ENCODE measurements around the gene APOC3. TPM values are rescaled to one million over a fixed set of nuclear protein-coding genes. Genes with fewer than 3 reads are reported as not detected.
"Not testable (repeated sequence)": the region's sequence is repeated elsewhere in the genome, so short reads cannot be mapped to it uniquely, and the experiment has no call there.

APOC3 gene
- total RNA-seq, 2 experiments from 2014 or later, result not detected

DNA sequence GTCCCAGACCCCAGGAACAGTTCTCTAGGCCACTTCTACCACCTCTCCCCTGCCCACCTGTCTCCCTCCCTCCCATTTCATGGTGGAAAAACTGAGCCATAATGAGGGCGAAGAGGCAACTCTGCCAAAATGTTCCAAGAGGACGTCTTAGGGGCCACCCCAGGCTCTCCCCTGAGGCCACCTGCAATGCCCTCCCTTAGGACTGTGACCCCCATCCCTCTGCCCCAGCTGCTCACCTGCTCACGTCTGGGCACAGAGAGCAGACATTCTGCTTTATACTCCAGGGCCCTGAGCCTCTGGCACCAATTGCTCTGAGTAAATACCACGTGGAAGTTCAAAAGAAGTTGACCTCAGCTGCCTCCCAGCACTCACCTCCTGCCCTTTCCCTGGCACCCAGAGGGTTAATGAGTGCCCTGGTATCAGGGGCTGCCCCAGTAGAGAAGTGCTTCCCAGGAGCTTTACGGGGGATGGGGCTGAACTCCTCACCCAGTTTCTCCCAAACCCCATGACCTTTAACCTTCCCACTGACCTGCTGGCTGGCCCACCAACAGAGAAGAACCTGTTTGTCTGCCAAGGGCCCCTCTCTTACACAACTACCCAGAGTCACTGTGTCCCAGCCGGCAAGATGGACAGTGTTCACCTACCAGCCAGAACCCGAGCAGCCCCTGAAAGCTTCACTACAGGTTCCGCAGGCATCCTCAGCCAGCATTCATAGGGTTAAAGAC, 37.4 kb upstream of the APOC3 start:
- H3K27ac Mint-ChIP-seq, result no peak overlapping the region
- H3K36me3 Mint-ChIP-seq (ENCODE audit: low read depth), result no peaks in the 10 kb centered on the region
- no peak overlapping the region for H3K4me3 Mint-ChIP-seq
- CTCF ChIA-PET, result interaction anchor here (0.9 to 4.4 kb wide), 6 partner anchors 9 to 352 kb away, joined by 3 to 33 read pairs (median 8); partner anchors contain the start of gene PAFAH1B2
- POLR2A ChIA-PET, result no interaction called here
- H3K4me1 Mint-ChIP-seq, result peaks cover 18% of the 10 kb centered on the region
- no peaks in the 10 kb centered on the region for H3K9me3 Mint-ChIP-seq
- DNase-seq, result no peak
- no peaks in the 10 kb centered on the region for H3K27me3 Mint-ChIP-seq

DNA sequence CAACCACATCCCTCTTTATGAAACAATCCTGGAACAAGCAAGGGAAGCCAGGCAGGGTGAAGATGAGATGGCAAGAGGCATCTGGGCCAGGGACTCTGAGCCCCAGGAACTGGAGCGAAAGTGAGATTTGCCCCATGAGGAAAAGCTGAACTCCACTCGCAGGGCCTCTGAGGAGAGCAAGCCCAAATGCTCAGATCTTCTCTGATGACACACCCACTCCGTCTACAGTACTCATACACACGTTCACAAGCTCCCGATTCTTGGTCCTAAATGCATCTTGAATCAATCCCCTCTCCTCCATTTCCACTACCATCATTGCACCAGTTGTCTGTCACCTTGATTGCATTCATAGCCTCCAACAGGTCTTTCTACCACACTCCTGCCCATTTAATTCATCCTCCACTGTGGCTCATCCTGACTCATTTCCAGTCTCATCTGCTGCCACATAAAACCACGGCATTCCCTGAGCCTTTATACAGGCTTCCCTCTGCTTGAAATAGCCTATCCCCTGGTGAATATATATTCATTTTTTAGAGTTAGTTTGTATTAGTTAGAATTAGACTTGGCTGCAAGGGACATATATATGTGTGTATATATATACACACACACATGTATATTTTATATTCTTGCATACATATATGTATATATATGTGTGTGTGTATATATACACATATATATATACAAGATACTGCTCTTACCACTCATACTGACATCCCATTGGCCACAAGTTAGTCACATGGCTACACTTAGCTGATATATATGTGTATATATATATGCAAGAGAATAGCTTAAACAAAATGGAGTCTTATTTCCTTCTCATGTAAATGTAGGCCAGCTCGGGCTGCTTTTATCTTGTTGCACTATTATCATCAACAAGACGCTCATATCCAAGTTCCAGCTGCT, 36.6 kb upstream of the APOC3 start:
- CTCF ChIA-PET, result interaction anchor here (0.5 to 4.4 kb wide), 4 partner anchors 42 to 432 kb away, joined by 3 to 33 read pairs (median 4); no protein-coding TSS in a partner anchor
- no peak overlapping the region for H3K27ac Mint-ChIP-seq
- no peaks in the 10 kb centered on the region for H3K36me3 Mint-ChIP-seq (ENCODE audit: low read depth)
- no peaks in the 10 kb centered on the region for H3K9me3 Mint-ChIP-seq
- peaks cover 16% of the 10 kb centered on the region for H3K4me1 Mint-ChIP-seq
- H3K4me3 Mint-ChIP-seq, result no peak overlapping the region
- no peaks in the 10 kb centered on the region for H3K27me3 Mint-ChIP-seq
- no peak for DNase-seq
- POLR2A ChIA-PET, result no interaction called here

DNA sequence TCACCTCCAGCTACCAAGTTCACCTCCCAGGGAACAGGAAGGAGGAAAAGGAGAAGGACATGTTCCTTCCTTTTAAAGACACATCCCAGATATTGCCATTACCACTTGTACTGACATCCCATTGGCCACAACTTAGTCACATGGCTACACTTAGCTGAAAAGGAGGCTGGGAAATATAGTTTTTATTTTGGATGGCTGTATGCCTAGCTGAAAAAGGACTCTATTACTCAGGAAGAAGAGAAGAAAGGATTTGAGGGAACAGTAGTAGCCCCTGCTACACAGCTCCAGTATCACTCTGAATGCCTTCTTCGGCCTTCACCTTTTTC, 36.0 kb upstream of the APOC3 start:
- H3K9me3 Mint-ChIP-seq, result no peaks in the 10 kb centered on the region
- H3K27ac Mint-ChIP-seq, result no peak overlapping the region
- ChIA-PET POLR2A (no interaction called here), CTCF (interaction anchor here (0.8 to 4.4 kb wide), 2 partner anchors 42 to 431 kb away, joined by 4 to 33 read pairs; no protein-coding TSS in a partner anchor)
- no peak overlapping the region for H3K4me3 Mint-ChIP-seq
- no peak for DNase-seq
- peaks cover 3% of the 10 kb centered on the region for H3K27me3 Mint-ChIP-seq
- H3K36me3 Mint-ChIP-seq (ENCODE audit: low read depth), result no peaks in the 10 kb centered on the region
- peaks cover 10% of the 10 kb centered on the region for H3K4me1 Mint-ChIP-seq

DNA sequence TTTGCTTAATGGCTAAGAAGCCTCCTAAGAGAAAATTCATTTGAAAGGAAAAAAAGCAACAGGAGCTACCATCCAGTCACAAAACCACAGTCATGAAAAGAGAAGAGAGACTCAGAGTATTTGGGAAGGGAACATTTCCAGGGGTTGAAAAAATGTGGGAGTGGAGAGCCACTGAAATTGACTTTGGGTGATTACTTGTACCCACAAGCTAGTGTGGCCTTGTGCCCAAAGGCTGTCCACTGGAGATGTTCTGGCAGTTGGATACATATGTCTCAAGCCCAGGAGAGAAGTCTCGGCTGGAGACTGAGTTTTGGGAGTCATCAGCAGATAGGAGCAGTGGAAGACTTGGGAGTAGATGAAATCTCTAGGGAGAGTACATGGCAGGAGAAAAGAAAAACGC, 34.9 kb upstream of the APOC3 start:
- Mint-ChIP-seq H3K4me3 (no peak overlapping the region), H3K36me3 (ENCODE audit: low read depth) (no peaks in the 10 kb centered on the region), H3K27ac (no peak overlapping the region), H3K27me3 (peaks cover 7% of the 10 kb centered on the region), H3K9me3 (no peaks in the 10 kb centered on the region), H3K4me1 (peaks cover 9% of the 10 kb centered on the region)
- POLR2A ChIA-PET, result interaction anchor here (0.6 kb wide), 1 partner anchor 16 kb away, joined by 3 read pairs; no protein-coding TSS in a partner anchor
- DNase-seq, result no peak
- CTCF ChIA-PET, result no interaction called here

DNA sequence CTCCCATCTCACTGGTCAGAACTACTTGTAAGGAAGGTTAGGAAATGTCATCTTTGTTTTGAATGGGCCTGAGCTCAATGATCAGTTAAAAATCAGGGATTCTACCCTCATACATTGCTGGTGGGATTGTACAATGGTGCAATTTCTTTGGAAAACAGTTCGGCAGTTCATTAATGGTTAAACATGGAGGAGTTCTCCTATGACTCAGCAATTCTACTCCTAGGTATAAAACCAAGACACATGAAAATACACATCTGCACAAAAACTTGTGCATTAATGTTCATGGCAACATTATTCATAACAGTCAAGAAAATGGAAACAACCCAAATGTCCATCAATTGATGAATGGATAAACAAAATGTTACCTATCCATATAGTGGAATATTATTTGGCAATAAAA, 33.2 kb upstream of the APOC3 start:
- CTCF ChIA-PET, result no interaction called here
- Mint-ChIP-seq H3K4me1 (peaks cover 2% of the 10 kb centered on the region), H3K9me3 (no peaks in the 10 kb centered on the region), H3K4me3 (no peak overlapping the region), H3K36me3 (ENCODE audit: low read depth) (no peaks in the 10 kb centered on the region), H3K27ac (no peak overlapping the region), H3K27me3 (peaks cover 12% of the 10 kb centered on the region)
- no peak for DNase-seq
- POLR2A ChIA-PET, result no interaction called here

DNA sequence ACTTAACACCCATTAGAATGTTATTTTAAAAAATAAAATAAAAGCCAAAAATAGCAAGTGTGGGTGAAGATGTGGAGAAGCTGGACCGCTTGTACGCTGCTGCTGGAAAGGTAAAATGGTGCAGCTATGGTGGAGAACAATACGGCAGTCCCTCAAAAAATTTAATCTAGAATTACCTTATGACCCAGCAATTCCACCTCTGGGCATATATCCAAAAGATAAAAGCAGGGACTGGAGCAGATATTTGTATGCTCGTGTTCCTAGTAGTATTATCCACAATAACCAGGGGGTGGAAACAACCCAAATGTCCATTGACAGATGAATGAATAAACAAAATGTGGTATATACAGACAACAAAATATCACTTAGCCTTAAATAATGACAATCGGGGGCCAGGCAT, 31.9 kb upstream of the APOC3 start:
- H3K36me3 Mint-ChIP-seq (ENCODE audit: low read depth), result no peaks in the 10 kb centered on the region
- DNase-seq, result no peak
- no peak overlapping the region for H3K4me3 Mint-ChIP-seq
- H3K27me3 Mint-ChIP-seq, result peaks cover 12% of the 10 kb centered on the region
- ChIA-PET CTCF (no interaction called here), POLR2A (no interaction called here)
- no peaks in the 10 kb centered on the region for H3K9me3 Mint-ChIP-seq
- no peak overlapping the region for H3K27ac Mint-ChIP-seq
- peaks cover 2% of the 10 kb centered on the region for H3K4me1 Mint-ChIP-seq

DNA sequence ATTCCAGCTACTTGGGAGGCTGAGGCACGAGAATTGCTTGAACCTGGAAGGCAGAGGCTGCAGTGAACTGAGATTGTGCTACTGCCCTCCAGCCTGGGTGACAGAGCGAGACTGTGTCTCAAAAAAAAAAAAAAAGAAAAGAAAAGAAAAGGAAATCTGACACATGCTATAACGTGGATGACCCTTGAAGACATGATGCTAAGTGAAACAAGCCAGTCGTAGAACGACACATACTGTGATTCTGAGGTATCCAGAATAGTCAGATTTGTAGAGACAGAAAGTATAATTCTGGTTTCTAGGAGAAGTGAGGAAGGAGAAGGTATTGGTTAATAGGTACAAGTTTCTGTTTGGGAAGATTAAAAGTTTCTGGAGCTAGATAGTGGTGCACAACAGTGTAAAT, 31.3 kb upstream of the APOC3 start:
- no peak for DNase-seq
- Mint-ChIP-seq H3K4me3 (no peak overlapping the region), H3K27me3 (peaks cover 12% of the 10 kb centered on the region), H3K27ac (no peak overlapping the region), H3K36me3 (ENCODE audit: low read depth) (no peaks in the 10 kb centered on the region), H3K9me3 (no peaks in the 10 kb centered on the region), H3K4me1 (peaks cover 2% of the 10 kb centered on the region)
- CTCF ChIA-PET, result no interaction called here
- POLR2A ChIA-PET, result no interaction called here

DNA sequence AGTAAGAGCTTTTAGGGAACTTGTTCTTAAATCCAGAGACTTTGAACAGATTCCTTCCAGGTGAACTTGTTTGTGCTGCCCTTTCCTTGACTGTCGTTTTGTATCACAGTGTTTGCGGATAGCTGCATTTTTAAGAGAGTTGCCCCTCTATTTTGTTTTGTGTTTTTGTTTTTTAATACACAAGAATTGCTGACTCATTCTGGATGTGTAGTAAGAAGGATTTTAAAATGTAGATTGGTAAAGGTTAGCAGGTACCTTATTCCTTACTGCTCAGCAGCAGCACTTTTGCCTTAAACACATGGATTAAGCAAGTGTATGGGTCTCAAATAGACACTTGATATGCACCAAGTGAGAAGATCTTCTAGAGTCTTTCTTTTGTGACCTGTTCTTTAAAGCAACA, 29.1 kb upstream of the APOC3 start:
- H3K9me3 Mint-ChIP-seq, result no peaks in the 10 kb centered on the region
- no peak for DNase-seq
- no peaks in the 10 kb centered on the region for H3K36me3 Mint-ChIP-seq (ENCODE audit: low read depth)
- peaks cover 14% of the 10 kb centered on the region for H3K27me3 Mint-ChIP-seq
- H3K27ac Mint-ChIP-seq, result no peak overlapping the region
- H3K4me3 Mint-ChIP-seq, result no peak overlapping the region
- H3K4me1 Mint-ChIP-seq, result no peaks in the 10 kb centered on the region
- CTCF ChIA-PET, result interaction anchor here (2.1 kb wide), 1 partner anchor 10 kb away, joined by 8 read pairs; the partner anchor contains the start of gene APOA5
- POLR2A ChIA-PET, result no interaction called here

DNA sequence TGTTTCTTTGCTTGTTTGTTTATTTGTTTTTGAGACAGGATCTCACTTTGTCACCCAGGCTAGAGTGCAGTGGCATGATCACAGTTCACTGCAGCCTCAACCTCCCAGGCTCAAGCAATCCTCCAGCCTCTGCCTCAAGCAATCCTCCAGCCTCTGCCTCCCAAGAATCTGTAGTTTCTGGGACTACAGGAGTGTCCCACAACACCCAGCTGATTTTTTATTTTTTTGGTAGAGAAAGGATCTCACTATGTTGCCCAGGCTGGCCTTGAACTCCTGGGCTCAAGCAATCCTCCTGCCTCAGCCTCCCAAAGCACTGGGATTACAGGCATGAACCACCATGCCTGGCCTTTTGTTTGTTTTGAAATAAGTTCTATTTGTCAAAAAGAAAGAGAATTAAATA, 28.0 kb upstream of the APOC3 start:
- H3K4me3 Mint-ChIP-seq; H3K27ac Mint-ChIP-seq; POLR2A ChIA-PET; DNase-seq; H3K4me1 Mint-ChIP-seq; H3K36me3 Mint-ChIP-seq (ENCODE audit: low read depth); H3K9me3 Mint-ChIP-seq: not testable (repeated sequence)
- CTCF ChIA-PET, result interaction anchor here (1.8 kb wide), 1 partner anchor 10 kb away, joined by 7 read pairs; the partner anchor contains the start of gene APOA5
- H3K27me3 Mint-ChIP-seq, result peaks cover 14% of the 10 kb centered on the region

DNA sequence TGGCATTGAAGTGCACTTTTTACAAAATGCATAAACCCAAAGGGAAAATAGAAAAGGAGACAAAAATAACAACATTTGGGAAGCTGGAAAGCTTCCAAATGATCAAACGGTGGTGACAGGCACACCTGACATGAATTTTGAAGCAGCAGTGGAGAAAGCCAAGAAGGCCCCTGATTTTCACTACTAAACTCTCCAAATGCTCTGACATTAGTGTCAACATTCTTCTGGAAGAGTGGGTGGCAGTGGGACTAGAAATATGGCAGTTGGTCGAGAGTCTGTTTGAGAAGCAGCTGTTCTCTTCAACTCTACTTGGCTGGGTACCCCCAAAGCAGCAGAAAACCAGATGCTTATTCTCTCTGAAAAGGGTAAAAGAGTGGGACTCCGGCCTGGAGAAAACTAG, 25.7 kb upstream of the APOC3 start:
- ChIA-PET POLR2A (no interaction called here), CTCF (interaction anchor here (0.9 kb wide), 1 partner anchor 13 kb away, joined by 3 read pairs; no protein-coding TSS in a partner anchor)
- H3K9me3 Mint-ChIP-seq, result no peaks in the 10 kb centered on the region
- H3K27ac Mint-ChIP-seq, result no peak overlapping the region
- no peak for DNase-seq
- no peaks in the 10 kb centered on the region for H3K36me3 Mint-ChIP-seq (ENCODE audit: low read depth)
- H3K4me3 Mint-ChIP-seq, result no peak overlapping the region
- H3K4me1 Mint-ChIP-seq, result no peaks in the 10 kb centered on the region
- H3K27me3 Mint-ChIP-seq, result peaks cover 11% of the 10 kb centered on the region

DNA sequence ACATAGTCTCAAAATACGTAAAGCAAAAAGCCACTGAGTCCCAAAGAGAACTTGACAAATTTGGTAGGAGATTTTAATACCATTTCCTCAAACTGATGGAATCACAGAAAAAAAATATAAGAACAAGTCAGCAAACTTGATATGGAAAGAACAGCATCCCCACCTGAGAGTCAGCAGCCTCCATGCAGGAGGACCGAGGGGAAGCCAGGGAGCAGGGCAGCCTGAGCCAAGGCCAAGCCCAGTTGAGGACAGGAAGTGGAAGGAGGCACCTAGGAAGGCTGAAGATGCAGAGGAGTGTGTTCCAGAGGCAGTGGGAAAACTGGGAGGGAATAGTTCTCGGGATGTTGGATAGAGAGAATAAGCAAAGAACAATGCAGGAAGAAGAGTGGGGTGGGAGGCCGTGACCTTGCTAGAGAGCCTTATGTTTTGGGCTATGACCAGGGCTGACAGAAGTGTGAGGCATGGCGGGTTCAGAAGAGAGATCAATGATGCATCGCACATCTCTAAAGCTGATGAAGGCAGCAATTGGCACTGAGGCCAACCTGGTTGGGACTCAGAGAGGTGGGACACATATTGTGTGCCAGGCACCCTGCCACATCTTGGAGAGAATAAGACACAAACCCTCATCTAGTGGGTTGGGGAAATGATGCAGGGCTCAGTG, 22.0 kb upstream of the APOC3 start:
- H3K9me3 Mint-ChIP-seq, result no peaks in the 10 kb centered on the region
- POLR2A ChIA-PET, result no interaction called here
- H3K4me3 Mint-ChIP-seq, result no peak overlapping the region
- H3K27ac Mint-ChIP-seq, result peak overlapping the region; percentile 14
- CTCF ChIA-PET, result no interaction called here
- no peak for DNase-seq
- H3K36me3 Mint-ChIP-seq (ENCODE audit: low read depth), result no peaks in the 10 kb centered on the region
- H3K27me3 Mint-ChIP-seq, result peaks cover 3% of the 10 kb centered on the region
- H3K4me1 Mint-ChIP-seq, result no peaks in the 10 kb centered on the region

DNA sequence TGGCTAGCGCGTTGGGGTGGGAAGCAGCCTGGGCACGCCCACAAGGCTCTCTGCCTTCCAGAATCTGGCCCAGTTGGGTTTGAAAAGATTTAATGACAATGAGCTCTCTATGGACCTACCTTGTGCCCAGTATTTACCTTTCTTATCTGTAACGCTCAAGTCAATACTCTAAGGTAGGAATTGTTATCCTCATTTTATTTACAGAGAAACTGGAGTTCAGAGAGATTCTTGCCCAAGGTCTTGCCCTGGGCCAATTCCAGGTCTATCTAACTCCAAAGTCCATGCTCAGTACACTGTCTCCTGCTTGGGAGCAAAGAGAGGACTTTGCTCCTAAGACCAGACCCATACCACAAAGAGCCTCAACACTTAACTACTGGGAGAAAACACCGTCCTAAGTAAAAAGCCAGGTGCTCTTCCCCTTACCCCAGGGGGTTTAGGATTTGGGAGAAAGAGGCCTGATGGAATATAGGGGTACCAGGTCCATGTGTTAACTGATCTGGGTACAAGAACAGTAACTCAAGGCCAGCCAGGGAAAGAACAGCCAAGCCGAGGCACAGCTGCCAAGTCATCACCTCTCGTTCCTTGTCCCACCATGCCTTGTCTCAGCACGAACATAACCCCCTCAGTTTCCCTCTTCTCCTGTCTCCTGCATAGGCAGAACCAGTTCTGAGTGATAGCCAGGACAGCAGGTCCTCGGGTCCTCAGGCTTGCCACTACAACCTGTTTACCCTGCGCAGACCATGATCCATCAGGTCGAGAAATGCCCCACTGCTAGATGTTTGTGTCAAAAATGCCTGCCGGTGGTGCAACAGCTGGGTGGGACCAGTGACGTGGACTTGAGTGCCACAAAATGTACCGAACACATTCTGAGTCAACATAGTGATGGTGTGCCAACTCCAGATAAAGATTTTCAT, 21.2 kb upstream of the APOC3 start:
- DNase-seq, result no peak
- no peaks in the 10 kb centered on the region for H3K36me3 Mint-ChIP-seq (ENCODE audit: low read depth)
- CTCF ChIA-PET, result no interaction called here
- H3K4me3 Mint-ChIP-seq, result no peak overlapping the region
- peaks cover 3% of the 10 kb centered on the region for H3K27me3 Mint-ChIP-seq
- no peaks in the 10 kb centered on the region for H3K4me1 Mint-ChIP-seq
- POLR2A ChIA-PET, result no interaction called here
- no peak overlapping the region for H3K27ac Mint-ChIP-seq
- no peaks in the 10 kb centered on the region for H3K9me3 Mint-ChIP-seq

All from activated CD4-positive, alpha-beta T cell treated with anti-CD3 and anti-CD28 coated beads, Interleukin-2, amount 10 ng/mL, durations not matched to agents 7 days and 5 days (primary cell).